Loucy (cell line): ENCODE measurements around the gene RPL37.

Experiments
- H2AFZ ChIP-seq: fragments of 200-600 bp; sonication (generic); 2 replicates; pipeline ENCODE4 v1.6.0; 2016; ENCODE audit warnings: antibody characterized with exemption, mild to moderate bottlenecking, low read length, moderate library complexity
- H3F3A ChIP-seq: fragments of 200-600 bp; 2 replicates; pipeline ENCODE4 v1.6.0; 2016; ENCODE audit warnings: antibody characterized with exemption, low read depth, mild to moderate bottlenecking
- H3K27me3 ChIP-seq: fragments of 200-600 bp; sonication (generic); 2 replicates; pipeline ENCODE4 v1.6.1; 2014; ENCODE audit warnings: low read length, mild to moderate bottlenecking; ENCODE audit not compliant: insufficient read depth, poor library complexity, severe bottlenecking
- H3K36me3 ChIP-seq: fragments of 200-600 bp; sonication (generic); 2 replicates; pipeline ENCODE4 v1.6.1; 2016; ENCODE audit warnings: low read length; ENCODE audit not compliant: insufficient read depth
- H3K4me1 ChIP-seq: fragments of 200-600 bp; sonication (generic); 2 replicates; pipeline ENCODE4 v1.5.1; 2014; ENCODE audit warnings: low read length, mild to moderate bottlenecking; ENCODE audit not compliant: insufficient read depth, poor library complexity, severe bottlenecking
- H3K4me2 ChIP-seq: fragments of 200-600 bp; sonication (generic); 2 replicates; pipeline ENCODE4 v1.6.0; 2014; ENCODE audit warnings: antibody characterized with exemption, low read length, low read depth, mild to moderate bottlenecking; ENCODE audit not compliant: poor library complexity, severe bottlenecking
- H3K4me3 ChIP-seq: fragments of 200-600 bp; sonication (generic); 2 replicates; pipeline ENCODE4 v1.5.1; 2014; ENCODE audit warnings: low read length, mild to moderate bottlenecking, mixed read lengths; ENCODE audit not compliant: poor library complexity, severe bottlenecking
- H3K79me2 ChIP-seq: fragments of 200-600 bp; sonication (generic); 2 replicates; pipeline ENCODE4 v1.6.1; 2014; ENCODE audit warnings: low read length; ENCODE audit not compliant: insufficient read depth
- H3K9ac ChIP-seq: fragments of 200-600 bp; sonication (generic); 2 replicates; pipeline ENCODE4 v1.6.0; 2014; ENCODE audit warnings: mild to moderate bottlenecking, low read depth, low read length, moderate library complexity; ENCODE audit not compliant: poor library complexity, severe bottlenecking
- H3K9me2 ChIP-seq: fragments of 200-600 bp; sonication (generic); replicated peaks from 2 replicates; pipeline ENCODE4 v1.6.1; 2016; ENCODE audit warnings: low read depth, low read length, mixed read lengths
- H3K9me3 ChIP-seq: fragments of 200-600 bp; sonication (generic); 2 replicates; pipeline ENCODE4 v1.6.1; 2014; ENCODE audit warnings: mild to moderate bottlenecking, antibody characterized with exemption, low read length, low read depth; ENCODE audit not compliant: insufficient read depth
- H4K20me1 ChIP-seq: fragments of 200-600 bp; sonication (generic); 2 replicates; pipeline ENCODE4 v1.6.0; 2014; ENCODE audit warnings: antibody characterized with exemption, low read length, mild to moderate bottlenecking; ENCODE audit not compliant: insufficient read depth, poor library complexity, severe bottlenecking
- EZH2phosphoT487 ChIP-seq: fragments of 200-600 bp; IDR thresholded peaks from 2 replicates; pipeline ENCODE4 v1.6.1; 2018; ENCODE audit warnings: antibody characterized with exemption, mild to moderate bottlenecking, moderate library complexity, borderline replicate concordance
- TF ChIP-seq, protein P1 (sequence below): fragments of 200-600 bp; sonication (generic); conservative IDR thresholded peaks from 2 replicates; pipeline ENCODE4 v1.5.1; 2014; ENCODE audit warnings: mild to moderate bottlenecking, antibody characterized with exemption, low read length

The RPL37 gene

GRCh38 chr5:40879163-40879942 lies 44.3 kb upstream of the RPL37 start:
- Histone ChIP-seq H3K4me2 (no peak overlapping the region), H3K4me1 (no peaks in the 10 kb centered on the region), H3K36me3 (no peaks in the 10 kb centered on the region), H3K79me2 (no peaks in the 10 kb centered on the region), H3K9me3 (no peaks in the 10 kb centered on the region), H4K20me1 (no peaks in the 10 kb centered on the region), H3F3A (no peaks in the 10 kb centered on the region), H3K9ac (no peak overlapping the region), H2AFZ (no peak overlapping the region), H3K9me2 (no peaks in the 10 kb centered on the region), H3K27me3 (no peaks in the 10 kb centered on the region), H3K4me3 (no peak overlapping the region)
- TF ChIP-seq, protein P1, sequence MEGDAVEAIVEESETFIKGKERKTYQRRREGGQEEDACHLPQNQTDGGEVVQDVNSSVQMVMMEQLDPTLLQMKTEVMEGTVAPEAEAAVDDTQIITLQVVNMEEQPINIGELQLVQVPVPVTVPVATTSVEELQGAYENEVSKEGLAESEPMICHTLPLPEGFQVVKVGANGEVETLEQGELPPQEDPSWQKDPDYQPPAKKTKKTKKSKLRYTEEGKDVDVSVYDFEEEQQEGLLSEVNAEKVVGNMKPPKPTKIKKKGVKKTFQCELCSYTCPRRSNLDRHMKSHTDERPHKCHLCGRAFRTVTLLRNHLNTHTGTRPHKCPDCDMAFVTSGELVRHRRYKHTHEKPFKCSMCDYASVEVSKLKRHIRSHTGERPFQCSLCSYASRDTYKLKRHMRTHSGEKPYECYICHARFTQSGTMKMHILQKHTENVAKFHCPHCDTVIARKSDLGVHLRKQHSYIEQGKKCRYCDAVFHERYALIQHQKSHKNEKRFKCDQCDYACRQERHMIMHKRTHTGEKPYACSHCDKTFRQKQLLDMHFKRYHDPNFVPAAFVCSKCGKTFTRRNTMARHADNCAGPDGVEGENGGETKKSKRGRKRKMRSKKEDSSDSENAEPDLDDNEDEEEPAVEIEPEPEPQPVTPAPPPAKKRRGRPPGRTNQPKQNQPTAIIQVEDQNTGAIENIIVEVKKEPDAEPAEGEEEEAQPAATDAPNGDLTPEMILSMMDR, result peak; percentile 89
- no peak for TF ChIP-seq EZH2phosphoT487

DNA sequence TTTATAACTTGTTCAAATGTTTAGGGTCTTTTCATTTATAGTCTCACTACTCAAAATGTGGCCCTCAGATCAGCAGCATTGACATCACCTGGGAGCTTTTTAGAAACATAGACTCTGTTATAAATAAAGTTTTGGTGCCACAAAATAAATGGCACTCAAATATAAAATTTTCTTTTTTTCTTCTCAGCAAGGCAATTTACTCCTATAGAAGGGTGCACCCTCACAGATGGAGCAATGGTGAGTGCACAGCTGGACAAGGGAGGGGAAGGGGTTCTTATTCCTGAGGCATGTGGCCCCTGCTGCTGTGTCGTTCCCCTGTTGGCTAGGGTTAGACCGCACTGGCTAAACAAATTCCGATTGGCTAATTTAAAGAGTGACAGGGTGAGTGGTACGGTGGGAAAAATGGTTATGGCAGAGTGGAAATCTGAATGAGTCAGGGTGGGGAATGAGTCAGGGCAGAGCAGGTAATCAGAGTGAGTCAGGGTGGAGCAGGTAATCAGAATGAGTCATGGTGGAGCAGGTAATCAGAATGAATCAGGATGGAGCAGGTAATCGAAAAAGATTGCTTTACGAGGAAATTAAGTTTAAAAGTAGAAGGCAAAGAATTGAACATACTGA lies 42.5 kb upstream of the RPL37 start:
- no peaks in the 10 kb centered on the region for H3K36me3 ChIP-seq
- no peak overlapping the region for H2AFZ ChIP-seq
- no peaks in the 10 kb centered on the region for H4K20me1 ChIP-seq
- no peaks in the 10 kb centered on the region for H3K27me3 ChIP-seq
- no peaks in the 10 kb centered on the region for H3K9me2 ChIP-seq
- H3K4me1 ChIP-seq, result no peaks in the 10 kb centered on the region
- no peak for TF ChIP-seq EZH2phosphoT487
- TF ChIP-seq, protein P1, result no peak
- no peak overlapping the region for H3K4me2 ChIP-seq
- no peaks in the 10 kb centered on the region for H3F3A ChIP-seq
- no peak overlapping the region for H3K9ac ChIP-seq
- no peaks in the 10 kb centered on the region for H3K9me3 ChIP-seq
- no peak overlapping the region for H3K4me3 ChIP-seq
- no peaks in the 10 kb centered on the region for H3K79me2 ChIP-seq

DNA sequence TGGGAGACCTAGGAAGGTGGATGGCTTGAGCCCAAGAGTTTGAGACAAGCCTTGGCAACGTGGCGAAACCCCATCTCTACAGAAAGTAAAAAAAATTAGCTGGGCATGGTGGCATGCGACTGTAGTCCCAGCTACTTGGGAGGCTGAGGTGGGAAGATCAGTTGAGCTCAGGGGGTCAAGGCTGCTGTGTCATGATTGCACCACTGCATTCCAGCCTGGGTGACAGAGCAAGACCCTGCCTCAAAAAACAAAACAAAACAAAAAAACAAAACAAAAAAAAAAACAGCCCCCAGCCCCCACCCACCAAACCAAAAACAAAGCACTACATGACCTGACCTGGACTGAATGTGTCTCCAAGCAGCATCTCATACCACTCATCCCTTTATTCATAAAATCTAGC lies 40.9 kb upstream of the RPL37 start:
- no peaks in the 10 kb centered on the region for H3K36me3 ChIP-seq
- H3F3A ChIP-seq, result no peaks in the 10 kb centered on the region
- TF ChIP-seq EZH2phosphoT487, result no peak
- TF ChIP-seq, protein P1, result no peak
- H4K20me1 ChIP-seq, result no peaks in the 10 kb centered on the region
- H3K27me3 ChIP-seq, result no peaks in the 10 kb centered on the region
- no peak overlapping the region for H2AFZ ChIP-seq
- H3K9me3 ChIP-seq, result no peaks in the 10 kb centered on the region
- no peak overlapping the region for H3K9ac ChIP-seq
- no peak overlapping the region for H3K4me2 ChIP-seq
- no peaks in the 10 kb centered on the region for H3K9me2 ChIP-seq
- H3K4me1 ChIP-seq, result no peaks in the 10 kb centered on the region
- H3K79me2 ChIP-seq, result no peaks in the 10 kb centered on the region
- H3K4me3 ChIP-seq, result no peak overlapping the region
